Adrenal gland (tissue), 12 donors: ENCODE results near the gene SLC22A2. TPM values are rescaled to one million over a fixed set of nuclear protein-coding genes. Genes with fewer than 3 reads are reported as not detected.

ENCODE experiments used
- DNase-seq, 7 donors: peaks; one replicate each; pipeline ENCODE4 v3.0.0-alpha.2; 2019 to 2020
- H3K27ac ChIP-seq, 5 donors: fragments of 200-600 bp; sonication (generic) in 4 of 5; 1 replicate in 3 of 5; 2 replicates in 2 of 5; pipeline versions ENCODE4 v1.5.1 to v1.8.0; 2016 to 2020; ENCODE audit warnings: mild to moderate bottlenecking in 1 of 5
- H3K27me3 ChIP-seq: fragments of 200-600 bp; 2 replicates; pipeline ENCODE4 v1.8.0; 2021
- H3K36me3 ChIP-seq, 2 donors: fragments of 200-600 bp; replicated peaks in 1 of 2; 1 replicate in 1 of 2; 2 replicates in 1 of 2; pipeline versions ENCODE4 v1.5.1 to v1.8.0; 2018 to 2022
- H3K4me1 ChIP-seq, 2 donors: fragments of 200-600 bp; replicated peaks in 1 of 2; 1 replicate in 1 of 2; 2 replicates in 1 of 2; pipeline versions ENCODE4 v1.5.1 to v1.8.0; 2018 to 2021
- H3K4me3 ChIP-seq, 4 donors: fragments of 200-600 bp; sonication (generic) in 3 of 4; one replicate each; pipeline ENCODE4 v1.5.1; 2016 to 2018
- H3K9me3 ChIP-seq, 3 donors: fragments of 200-600 bp; sonication (generic) in 1 of 3; replicated peaks in 1 of 3; 1 replicate in 2 of 3; 2 replicates in 1 of 3; pipeline versions ENCODE4 v1.5.1 to v1.8.0; 2016 to 2021
- POLR2A ChIP-seq, 2 donors: fragments of 450-650 bp; IDR thresholded peaks; one replicate each; pipeline ENCODE4 v1.6.1; 2017; ENCODE audit warnings: antibody characterized with exemption in 2 of 2, mild to moderate bottlenecking in 2 of 2, moderate library complexity in 1 of 2
- WGBS, 4 donors: extraction: QIAGEN DNeasy Blood & Tissue Kit in 2 of 4; methylation state at CpG; one replicate each; pipeline versions ENCODE4 v1.1.5 to v1.1.7; 2013 to 2017; 5-methylcytosine and 5-hydroxymethylcytosine counted together
- intact Hi-C, 2 donors: fragments of 100-400 bp; cut with DNase I; formaldehyde crosslinking; loops; one replicate each; pipeline versions ENCODE4 v1.14.1 to v1.15.0; 2022 to 2023
- polyA plus RNA-seq, 3 donors: library from polyadenylated mRNA; stranded (reverse); fragments of 200-250 nt in 2 of 3; fragments of 350-450 nt in 1 of 3; fragmentation: Illumina TruSeq in 1 of 3; extraction: RNeasy Lipid Tissue Mini Kit (QIAGEN cat#74804) in 1 of 3; gene quantifications; one replicate each; pipeline ENCODE4 v1.2.3, GENCODE V29; 2013 to 2014
- total RNA-seq, 9 donors: library from RNA; depleted of rRNA in 4 of 9; stranded (reverse); fragments of >200 nt in 4 of 9; fragments of 120-200 nt in 1 of 9; fragmentation: NEBNext Ultra II Directional in 1 of 9; extraction: Animal tissue kit (Norgen Biotek cat#: 25700) in 1 of 9; gene quantifications; one replicate each; pipeline versions ENCODE4 v1.1.0 to v1.2.4, GENCODE V29; 2013 to 2023
- TF ChIP-seq, protein P1 (sequence below), 6 experiments: fragments of 450-650 bp in 4 of 6; fragments of 200-600 bp in 2 of 6; sonication (generic) in 1 of 6; IDR thresholded peaks; 1 replicate in 5 of 6; 2 replicates in 1 of 6; pipeline versions ENCODE4 v1.5.1 to v1.8.0; 2016 to 2021; ENCODE audit warnings: antibody characterized with exemption in 6 of 6, mild to moderate bottlenecking in 2 of 6, moderate library complexity in 1 of 6
- donor health status: healthy with polysubstance abuse.
- donor health status: Bipolar disorder and iron deficiency.
- donor health status: DM: yes; HTN: yes; CAD: no.
- donor health status: DM: no; HTN: no; CAD: no.
- donor health status: DM: no; HTN: no; CAD: no.
- donor health status: DM: yes; HTN: yes; CAD: no.

SLC22A2 gene
- total and polyA plus RNA-seq, 12 donors: not detected

DNA sequence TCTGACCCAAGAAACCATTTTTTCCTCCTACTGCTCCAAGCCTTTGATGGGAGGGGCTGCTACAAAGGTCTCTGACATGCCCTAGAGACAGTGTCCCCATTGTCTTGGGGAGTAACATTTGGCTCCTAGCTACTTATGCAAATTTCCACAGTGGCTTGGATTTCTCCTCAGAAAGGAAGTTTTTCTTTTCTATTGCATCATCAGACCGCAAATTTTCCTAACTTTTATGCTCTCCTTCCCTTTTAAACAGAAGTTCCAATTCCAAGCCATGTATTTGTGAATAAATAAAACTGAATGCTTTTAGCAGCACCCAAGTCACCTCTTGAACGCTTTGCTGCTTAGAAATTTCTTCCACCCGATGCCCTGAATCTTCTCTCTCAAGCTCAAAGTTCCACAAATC, 51.0 kb downstream of the SLC22A2 start:
- TF ChIP-seq POLR2A (IDR thresholded peaks at IDR 0.05): no peak
- TF ChIP-seq, protein P1, sequence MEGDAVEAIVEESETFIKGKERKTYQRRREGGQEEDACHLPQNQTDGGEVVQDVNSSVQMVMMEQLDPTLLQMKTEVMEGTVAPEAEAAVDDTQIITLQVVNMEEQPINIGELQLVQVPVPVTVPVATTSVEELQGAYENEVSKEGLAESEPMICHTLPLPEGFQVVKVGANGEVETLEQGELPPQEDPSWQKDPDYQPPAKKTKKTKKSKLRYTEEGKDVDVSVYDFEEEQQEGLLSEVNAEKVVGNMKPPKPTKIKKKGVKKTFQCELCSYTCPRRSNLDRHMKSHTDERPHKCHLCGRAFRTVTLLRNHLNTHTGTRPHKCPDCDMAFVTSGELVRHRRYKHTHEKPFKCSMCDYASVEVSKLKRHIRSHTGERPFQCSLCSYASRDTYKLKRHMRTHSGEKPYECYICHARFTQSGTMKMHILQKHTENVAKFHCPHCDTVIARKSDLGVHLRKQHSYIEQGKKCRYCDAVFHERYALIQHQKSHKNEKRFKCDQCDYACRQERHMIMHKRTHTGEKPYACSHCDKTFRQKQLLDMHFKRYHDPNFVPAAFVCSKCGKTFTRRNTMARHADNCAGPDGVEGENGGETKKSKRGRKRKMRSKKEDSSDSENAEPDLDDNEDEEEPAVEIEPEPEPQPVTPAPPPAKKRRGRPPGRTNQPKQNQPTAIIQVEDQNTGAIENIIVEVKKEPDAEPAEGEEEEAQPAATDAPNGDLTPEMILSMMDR (IDR thresholded peaks at IDR 0.05): no peak
- Histone ChIP-seq H3K36me3 (no peaks in the 10 kb centered on the region), H3K4me3 (no peak overlapping the region), H3K27me3 (no peaks in the 10 kb centered on the region), H3K4me1 (no peaks in the 10 kb centered on the region), H3K9me3 (no peaks in the 10 kb centered on the region), H3K27ac (no peak overlapping the region)
- intact Hi-C loops: no loop called here
- no peak for DNase-seq
- WGBS, 4 donors: 75 to 83% (median 80%) methylated on average over 3 of the region's 3 CpGs

DNA sequence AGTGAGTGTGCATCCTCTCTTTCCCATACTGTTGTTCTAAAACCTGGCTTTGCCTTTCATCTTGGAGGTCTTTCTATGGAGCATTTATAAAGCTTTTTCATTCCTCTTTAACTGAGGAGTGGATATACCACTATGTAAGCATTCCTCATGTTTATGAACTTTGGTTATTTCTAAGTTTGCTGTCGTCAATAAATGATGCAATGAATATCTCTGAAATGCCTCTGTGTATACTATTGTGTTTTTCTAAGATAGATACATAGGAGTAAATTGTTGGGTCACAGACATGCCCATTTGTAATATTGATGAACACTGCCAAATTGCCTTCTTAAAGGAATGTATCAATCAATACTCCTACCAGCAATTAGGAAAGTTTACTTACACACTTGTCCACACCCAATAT, 53.9 kb downstream of the SLC22A2 start:
- intact Hi-C loops: no loop called here
- Histone ChIP-seq H3K27ac (no peak overlapping the region), H3K4me1 (no peaks in the 10 kb centered on the region), H3K9me3 (no peaks in the 10 kb centered on the region), H3K4me3 (no peak overlapping the region), H3K27me3 (no peaks in the 10 kb centered on the region), H3K36me3 (no peaks in the 10 kb centered on the region)
- 84 to 100% (median 89%) methylated on average over 1 of the region's 1 CpG for WGBS, 4 donors
- DNase-seq: no peak
- TF ChIP-seq POLR2A (IDR thresholded peaks at IDR 0.05): no peak
- TF ChIP-seq, protein P1 (IDR thresholded peaks at IDR 0.05): no peak

DNA sequence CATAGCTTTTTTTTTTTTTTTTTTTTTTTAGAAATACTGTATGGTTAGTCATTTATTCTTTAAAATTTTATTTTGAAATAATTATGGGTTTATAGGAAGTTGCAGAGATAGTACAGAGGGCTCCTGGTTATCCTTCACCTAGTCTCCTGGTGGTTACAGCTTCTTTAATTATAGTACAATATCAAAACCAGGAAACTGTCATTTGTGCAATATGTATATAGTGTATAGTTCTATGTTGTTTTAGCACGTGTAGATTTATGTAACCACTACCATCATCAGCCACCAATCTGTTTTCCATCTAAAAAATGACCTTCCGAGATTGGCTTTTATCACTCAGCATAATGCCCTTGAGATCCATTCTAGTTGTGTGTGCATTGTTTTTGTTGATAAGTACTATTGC, 54.7 kb downstream of the SLC22A2 start:
- TF ChIP-seq, protein P1 (IDR thresholded peaks at IDR 0.05): no peak
- no peak for TF ChIP-seq POLR2A (IDR thresholded peaks at IDR 0.05)
- no peak for DNase-seq
- Histone ChIP-seq H3K36me3 (no peaks in the 10 kb centered on the region), H3K27me3 (no peaks in the 10 kb centered on the region), H3K4me1 (no peaks in the 10 kb centered on the region), H3K9me3 (no peaks in the 10 kb centered on the region), H3K27ac (no peak overlapping the region), H3K4me3 (no peak overlapping the region)
- intact Hi-C loops: no loop called here
- 23 to 49% (median 38%) methylated on average over 2 of the region's 2 CpGs for WGBS, 4 donors

DNA sequence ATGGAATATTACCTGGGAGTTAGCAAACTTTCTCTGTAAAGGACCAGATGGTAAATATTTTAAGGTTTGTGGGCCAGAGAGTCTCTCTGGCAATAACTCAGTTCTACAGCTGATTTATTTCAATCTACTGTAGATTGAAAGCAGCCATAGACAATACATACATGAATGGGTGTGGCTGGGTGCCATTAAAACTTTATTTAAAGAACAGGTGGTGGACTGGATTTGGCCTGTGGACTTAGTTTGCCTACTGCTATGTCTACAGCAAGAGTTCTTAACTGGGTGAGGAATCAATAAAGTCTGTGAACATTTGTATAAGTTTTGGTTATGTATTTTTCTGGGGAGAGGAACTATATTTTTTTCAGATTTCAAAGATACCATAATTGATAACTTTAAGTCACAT, 55.1 kb downstream of the SLC22A2 start:
- intact Hi-C loops: no loop called here
- H3K4me1 ChIP-seq: no peaks in the 10 kb centered on the region

More for the DNA sequence above, 55.1 kb downstream of the SLC22A2 start:
- Histone ChIP-seq H3K9me3 (no peaks in the 10 kb centered on the region), H3K27ac (no peak overlapping the region), H3K27me3 (no peaks in the 10 kb centered on the region), H3K36me3 (no peaks in the 10 kb centered on the region), H3K4me3 (no peak overlapping the region)
- TF ChIP-seq POLR2A (IDR thresholded peaks at IDR 0.05): no peak
- TF ChIP-seq, protein P1 (IDR thresholded peaks at IDR 0.05): no peak
- no peak for DNase-seq
